Left renal pelvis (tissue), 4 donors: Measurements from ENCODE around the gene LCN15. TPM values are rescaled to one million over a fixed set of nuclear protein-coding genes. Genes with fewer than 3 reads are reported as not detected.
"Not testable (repeated sequence)": the region's sequence is repeated elsewhere in the genome, so short reads cannot be mapped to it uniquely, and the experiment has no call there.

Source experiments
- DNase-seq, 4 donors: peaks; one replicate each; pipeline ENCODE4 v3.0.0-alpha.2; 2013; ENCODE audit warnings: low read depth in 4 of 4, low spot score in 3 of 4
- polyA plus RNA-seq, 4 donors: library from polyadenylated mRNA; unstranded; fragments of 120-200 nt; gene quantifications; one replicate each; pipeline ENCODE4 v1.2.1, GENCODE V29; 2013; ENCODE audit not compliant: insufficient read length in 4 of 4

Gene LCN15
- polyA plus RNA-seq, 4 donors = 0.06 to 0.14 (median 0.07) TPM; not detected in 1

GRCh38 chr9:136776947-136777346, 12.6 kb upstream of the LCN15 start:
- DNase-seq = no peak

- no peak for DNase-seq
Observed at GRCh38 chr9:136775191-136775590, 10.9 kb upstream of the LCN15 start.

- no peak for DNase-seq
Observed at GRCh38 chr9:136774416-136775045, 10.2 kb upstream of the LCN15 start.

- DNase-seq = no peak
Observed at GRCh38 chr9:136773386-136774044, 9.2 kb upstream of the LCN15 start.

- no peak for DNase-seq
Observed at GRCh38 chr9:136771907-136772415, 7.6 kb upstream of the LCN15 start.

- DNase-seq = no peak
Observed at GRCh38 chr9:136769710-136770191, 5.4 kb upstream of the LCN15 start.

- not testable (repeated sequence) for DNase-seq
Observed at GRCh38 chr9:136766410-136767120, 2.2 kb upstream of the LCN15 start.

GRCh38 chr9:136765745-136766409, 1.6 kb upstream of the LCN15 start:
- DNase-seq = not testable (repeated sequence)

- DNase-seq = no peak
Observed at GRCh38 chr9:136765041-136765440, 723 bp upstream of the LCN15 start.

- DNase-seq = no peak
Observed at GRCh38 chr9:136763649-136764035, 676 bp downstream of the LCN15 start.

GRCh38 chr9:136762915-136763648, 1.2 kb downstream of the LCN15 start:
- no peak for DNase-seq

GRCh38 chr9:136762221-136762691, 2.1 kb downstream of the LCN15 start:
- no peak for DNase-seq

GRCh38 chr9:136761545-136761981, 2.8 kb downstream of the LCN15 start:
- no peak for DNase-seq

- DNase-seq = not testable (repeated sequence)
Observed at GRCh38 chr9:136760834-136761544, 3.3 kb downstream of the LCN15 start.

GRCh38 chr9:136760424-136760823, 3.9 kb downstream of the LCN15 start:
- DNase-seq = no peak

GRCh38 chr9:136759436-136760325, 4.6 kb downstream of the LCN15 start:
- no peak for DNase-seq

- DNase-seq = no peak
Observed at GRCh38 chr9:136759001-136759400, 5.3 kb downstream of the LCN15 start.

GRCh38 chr9:136757751-136758140, 6.6 kb downstream of the LCN15 start:
- DNase-seq = no peak
